ENCODE results near the gene PTPRU.

Gene PTPRU

DNA sequence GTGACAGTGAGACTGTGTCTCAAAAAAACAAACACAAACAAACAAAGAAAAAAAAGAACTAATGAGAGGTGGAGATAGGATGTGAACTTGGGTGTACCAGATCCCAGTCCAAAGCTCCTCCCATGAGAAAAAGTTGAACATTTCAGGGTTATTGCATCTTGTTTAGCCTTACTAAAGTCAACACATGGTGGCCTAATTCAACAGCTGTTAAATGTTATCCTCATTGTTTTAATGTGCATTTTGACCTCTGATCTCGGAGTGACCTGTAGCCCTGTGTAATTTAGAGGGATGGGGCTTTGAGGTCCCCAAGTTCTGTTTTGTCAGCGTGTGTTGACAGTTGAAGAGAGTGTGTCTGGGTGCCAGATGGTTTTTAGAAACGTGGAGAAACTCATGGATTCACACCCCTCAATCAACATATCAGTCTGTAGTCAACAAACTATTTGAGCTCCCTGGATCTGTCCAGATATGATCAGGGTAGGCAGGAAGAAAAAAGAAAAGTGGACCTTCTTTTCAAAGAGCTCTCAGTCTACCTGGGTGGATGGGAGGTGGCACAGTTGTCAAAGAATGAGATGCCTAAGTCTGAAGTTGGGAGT, 34.7 kb downstream of the PTPRU start:
- no peak for TF ChIP-seq FOXP2 (optimal IDR thresholded peaks at IDR 0.05; ENCODE audit: control extremely low read depth, extremely low read length, insufficient read depth)
- no peak for TF ChIP-seq POLR2AphosphoS5 (IDR thresholded peaks at IDR 0.05; ENCODE audit: borderline replicate concordance, low read depth, low read length)
- no peak for TF ChIP-seq EZH2 (IDR thresholded peaks at IDR 0.05)
- Histone ChIP-seq H3K36me3 (ENCODE audit: insufficient read depth, low read length) (no peaks in the 10 kb centered on the region), H3K27ac (no peak overlapping the region), H3K4me3 (no peak overlapping the region), H3K9me3 (ENCODE audit: low read depth, low read length) (no peaks in the 10 kb centered on the region), H3K9ac (ENCODE audit: insufficient read length) (no peak overlapping the region)
- DNase-seq (ENCODE audit: low read depth, low spot score), result no peak

- peak overlapping the region; percentile 50; the same call in 1 of the 2 replicates for H3K4me3 ChIP-seq
- H3K36me3 ChIP-seq (ENCODE audit: insufficient read depth, low read length), result no peaks in the 10 kb centered on the region
- no peak for TF ChIP-seq POLR2AphosphoS5 (IDR thresholded peaks at IDR 0.05; ENCODE audit: borderline replicate concordance, low read depth, low read length)
- no peak for TF ChIP-seq FOXP2 (optimal IDR thresholded peaks at IDR 0.05; ENCODE audit: control extremely low read depth, extremely low read length, insufficient read depth)
- no peak for TF ChIP-seq EZH2 (IDR thresholded peaks at IDR 0.05)
- H3K27ac ChIP-seq, result no peak overlapping the region
- DNase-seq (ENCODE audit: low read depth, low spot score), result no peak
- H3K9me3 ChIP-seq (ENCODE audit: low read depth, low read length), result no peaks in the 10 kb centered on the region
- H3K9ac ChIP-seq (ENCODE audit: insufficient read length), result no peak overlapping the region
Observed at GRCh38 chr1:29271724-29272123, 35.4 kb downstream of the PTPRU start.

DNA sequence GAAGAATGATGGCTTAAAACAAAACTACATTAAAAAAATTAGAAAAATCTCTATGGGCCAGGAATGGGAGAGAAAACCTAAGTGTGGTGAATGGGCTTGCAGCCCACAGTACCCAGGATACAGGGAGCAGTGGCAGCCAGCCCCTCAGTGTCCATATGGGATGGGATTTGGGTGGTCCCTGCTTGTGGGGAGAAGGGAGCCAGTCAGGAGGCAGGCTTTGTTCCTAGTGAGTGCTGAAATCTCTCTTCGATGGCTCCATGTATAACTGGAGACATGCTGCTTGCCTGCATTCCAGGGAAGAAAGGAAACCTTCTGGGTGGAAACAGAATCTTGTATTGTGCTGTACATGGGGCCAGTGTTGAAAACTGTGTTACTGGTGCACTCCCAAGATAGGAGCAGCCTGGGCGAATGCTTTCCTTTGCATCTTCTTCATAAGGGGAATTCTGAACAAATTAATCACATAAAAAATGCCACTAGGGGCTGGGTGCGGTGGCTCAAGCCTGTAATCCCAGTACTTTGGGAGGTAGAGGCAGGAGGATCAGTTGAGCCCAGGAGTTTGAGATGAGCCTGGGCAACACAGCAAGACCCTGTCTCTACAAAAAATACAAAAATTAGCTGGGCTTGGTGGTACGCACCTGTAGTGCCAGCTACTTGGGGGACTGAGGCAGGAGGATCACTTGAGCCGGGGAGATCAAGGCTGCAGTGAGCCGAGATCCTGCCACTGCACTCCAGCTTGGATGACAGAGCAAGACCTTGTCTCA, 36.0 kb downstream of the PTPRU start:
- no peak for TF ChIP-seq POLR2AphosphoS5 (IDR thresholded peaks at IDR 0.05; ENCODE audit: borderline replicate concordance, low read depth, low read length)
- TF ChIP-seq FOXP2 (optimal IDR thresholded peaks at IDR 0.05; ENCODE audit: control extremely low read depth, extremely low read length, insufficient read depth), result no peak
- TF ChIP-seq EZH2 (IDR thresholded peaks at IDR 0.05), result no peak
- H3K27ac ChIP-seq, result no peak overlapping the region
- no peak overlapping the region for H3K4me3 ChIP-seq
- H3K9me3 ChIP-seq (ENCODE audit: low read depth, low read length), result no peaks in the 10 kb centered on the region
- no peak overlapping the region for H3K9ac ChIP-seq (ENCODE audit: insufficient read length)
- no peaks in the 10 kb centered on the region for H3K36me3 ChIP-seq (ENCODE audit: insufficient read depth, low read length)
- DNase-seq (ENCODE audit: low read depth, low spot score), result no peak

- Histone ChIP-seq H3K36me3 (ENCODE audit: insufficient read depth, low read length) (no peaks in the 10 kb centered on the region), H3K9me3 (ENCODE audit: low read depth, low read length) (no peaks in the 10 kb centered on the region)
Observed at GRCh38 chr1:29275435-29275834, 39.1 kb downstream of the PTPRU start.

GRCh38 chr1:29278124-29278523, 41.8 kb downstream of the PTPRU start:
- no peak for DNase-seq (ENCODE audit: low read depth, low spot score)
- TF ChIP-seq FOXP2 (optimal IDR thresholded peaks at IDR 0.05; ENCODE audit: control extremely low read depth, extremely low read length, insufficient read depth) (no peak), POLR2AphosphoS5 (IDR thresholded peaks at IDR 0.05; ENCODE audit: borderline replicate concordance, low read depth, low read length) (no peak), EZH2 (IDR thresholded peaks at IDR 0.05) (no peak)
- Histone ChIP-seq H3K27ac (no peak overlapping the region), H3K36me3 (ENCODE audit: insufficient read depth, low read length) (no peaks in the 10 kb centered on the region), H3K9ac (ENCODE audit: insufficient read length) (no peak overlapping the region), H3K9me3 (ENCODE audit: low read depth, low read length) (no peaks in the 10 kb centered on the region), H3K4me3 (no peak overlapping the region)

More at GRCh38 chr1:29275435-29275834, 39.1 kb downstream of the PTPRU start:
- Histone ChIP-seq H3K27ac (no peak overlapping the region), H3K9ac (ENCODE audit: insufficient read length) (no peak overlapping the region), H3K4me3 (no peak overlapping the region)
- TF ChIP-seq POLR2AphosphoS5 (IDR thresholded peaks at IDR 0.05; ENCODE audit: borderline replicate concordance, low read depth, low read length) (no peak), FOXP2 (optimal IDR thresholded peaks at IDR 0.05; ENCODE audit: control extremely low read depth, extremely low read length, insufficient read depth) (no peak), EZH2 (IDR thresholded peaks at IDR 0.05) (no peak)
- no peak for DNase-seq (ENCODE audit: low read depth, low spot score)

- H3K9me3 ChIP-seq (ENCODE audit: low read depth, low read length), result no peaks in the 10 kb centered on the region
- no peak overlapping the region for H3K9ac ChIP-seq (ENCODE audit: insufficient read length)
- H3K27ac ChIP-seq, result no peak overlapping the region
- no peak for DNase-seq (ENCODE audit: low read depth, low spot score)
- TF ChIP-seq EZH2 (IDR thresholded peaks at IDR 0.05), result no peak
- no peak for TF ChIP-seq FOXP2 (optimal IDR thresholded peaks at IDR 0.05; ENCODE audit: control extremely low read depth, extremely low read length, insufficient read depth)
- TF ChIP-seq POLR2AphosphoS5 (IDR thresholded peaks at IDR 0.05; ENCODE audit: borderline replicate concordance, low read depth, low read length), result no peak
- no peaks in the 10 kb centered on the region for H3K36me3 ChIP-seq (ENCODE audit: insufficient read depth, low read length)
- H3K4me3 ChIP-seq, result no peak overlapping the region
Observed at GRCh38 chr1:29279406-29279805, 43.1 kb downstream of the PTPRU start.

- no peak for DNase-seq (ENCODE audit: low read depth, low spot score)
- no peaks in the 10 kb centered on the region for H3K9me3 ChIP-seq (ENCODE audit: low read depth, low read length)
- no peaks in the 10 kb centered on the region for H3K36me3 ChIP-seq (ENCODE audit: insufficient read depth, low read length)
- no peak for TF ChIP-seq EZH2 (IDR thresholded peaks at IDR 0.05)
- TF ChIP-seq FOXP2 (optimal IDR thresholded peaks at IDR 0.05; ENCODE audit: control extremely low read depth, extremely low read length, insufficient read depth), result no peak
- TF ChIP-seq POLR2AphosphoS5 (IDR thresholded peaks at IDR 0.05; ENCODE audit: borderline replicate concordance, low read depth, low read length), result no peak
- no peak overlapping the region for H3K9ac ChIP-seq (ENCODE audit: insufficient read length)
- no peak overlapping the region for H3K4me3 ChIP-seq
- no peak overlapping the region for H3K27ac ChIP-seq
Observed at GRCh38 chr1:29279951-29280391, 43.6 kb downstream of the PTPRU start.

DNA sequence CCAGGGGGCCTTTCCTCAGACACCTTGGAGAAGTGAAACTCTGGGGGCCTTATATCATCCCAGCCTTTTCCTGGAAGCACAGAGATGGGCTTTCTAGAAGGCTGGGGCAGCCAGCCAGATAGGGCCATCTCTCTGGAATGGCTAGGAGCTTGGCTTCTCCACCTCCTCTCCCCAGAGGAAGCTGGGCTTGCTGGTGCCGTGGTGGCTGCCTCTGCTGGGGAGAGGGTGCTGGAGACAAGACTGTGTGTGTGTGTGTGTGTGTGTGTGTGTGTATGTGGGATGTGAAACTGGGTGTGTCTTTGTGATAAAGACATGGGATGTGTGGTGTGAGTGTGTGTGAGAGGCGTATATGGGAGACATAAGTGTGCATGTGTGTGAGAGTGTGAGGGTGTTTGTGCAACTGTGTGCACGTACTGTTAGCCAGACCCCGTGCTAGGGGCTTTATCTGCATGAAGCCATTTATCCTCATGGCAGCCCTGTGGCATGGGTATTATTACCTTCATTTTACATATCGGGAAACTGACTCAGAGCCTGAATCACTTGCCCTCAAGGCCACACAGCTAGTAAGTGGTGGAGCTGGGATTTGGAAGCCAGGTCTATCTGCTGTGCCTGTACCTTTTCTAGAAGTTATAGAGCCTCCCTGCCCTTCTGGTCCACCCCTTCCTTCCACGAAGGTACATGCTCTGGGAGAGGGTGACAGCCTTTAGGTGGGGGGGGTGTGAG, 44.2 kb downstream of the PTPRU start:
- Histone ChIP-seq H3K9me3 (ENCODE audit: low read depth, low read length) (no peaks in the 10 kb centered on the region), H3K27ac (no peak overlapping the region), H3K9ac (ENCODE audit: insufficient read length) (no peak overlapping the region), H3K36me3 (ENCODE audit: insufficient read depth, low read length) (no peaks in the 10 kb centered on the region), H3K4me3 (no peak overlapping the region)
- no peak for DNase-seq (ENCODE audit: low read depth, low spot score)
- TF ChIP-seq FOXP2 (optimal IDR thresholded peaks at IDR 0.05; ENCODE audit: control extremely low read depth, extremely low read length, insufficient read depth) (no peak), POLR2AphosphoS5 (IDR thresholded peaks at IDR 0.05; ENCODE audit: borderline replicate concordance, low read depth, low read length) (no peak), EZH2 (IDR thresholded peaks at IDR 0.05) (no peak)

Measured in SK-N-MC (cell line).